ENCODE measurements around the gene DSCAML1. TPM values are rescaled to one million over a fixed set of nuclear protein-coding genes. Genes with fewer than 3 reads are reported as not detected.

DSCAML1 gene
- total RNA-seq, 4 donors from 2014 or later = 0.29 to 29.1 (median 3.4) TPM

DNA sequence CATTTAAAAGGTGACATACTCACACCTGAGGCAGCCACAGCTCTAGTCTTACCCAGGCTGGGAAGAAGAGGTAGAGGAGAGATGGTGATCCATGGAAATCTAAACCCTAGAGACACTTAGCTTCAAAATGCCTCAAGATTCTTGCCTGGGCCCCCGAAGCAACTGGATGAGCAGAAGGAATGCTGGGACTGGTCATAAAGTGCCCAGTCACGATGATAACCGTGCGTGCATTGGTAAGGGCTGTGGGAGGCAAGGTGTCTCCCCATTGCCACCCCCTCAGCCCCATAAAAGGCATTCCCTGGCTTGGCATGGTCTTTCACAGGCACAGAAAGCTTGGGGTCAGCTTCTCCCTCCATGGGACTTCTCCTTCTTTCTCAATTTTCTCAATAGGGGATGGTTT, 144.5 kb downstream of the DSCAML1 start:
- TF ChIP-seq POLR2A (IDR thresholded peaks at IDR 0.05) = no peak
- TF ChIP-seq, protein P1, sequence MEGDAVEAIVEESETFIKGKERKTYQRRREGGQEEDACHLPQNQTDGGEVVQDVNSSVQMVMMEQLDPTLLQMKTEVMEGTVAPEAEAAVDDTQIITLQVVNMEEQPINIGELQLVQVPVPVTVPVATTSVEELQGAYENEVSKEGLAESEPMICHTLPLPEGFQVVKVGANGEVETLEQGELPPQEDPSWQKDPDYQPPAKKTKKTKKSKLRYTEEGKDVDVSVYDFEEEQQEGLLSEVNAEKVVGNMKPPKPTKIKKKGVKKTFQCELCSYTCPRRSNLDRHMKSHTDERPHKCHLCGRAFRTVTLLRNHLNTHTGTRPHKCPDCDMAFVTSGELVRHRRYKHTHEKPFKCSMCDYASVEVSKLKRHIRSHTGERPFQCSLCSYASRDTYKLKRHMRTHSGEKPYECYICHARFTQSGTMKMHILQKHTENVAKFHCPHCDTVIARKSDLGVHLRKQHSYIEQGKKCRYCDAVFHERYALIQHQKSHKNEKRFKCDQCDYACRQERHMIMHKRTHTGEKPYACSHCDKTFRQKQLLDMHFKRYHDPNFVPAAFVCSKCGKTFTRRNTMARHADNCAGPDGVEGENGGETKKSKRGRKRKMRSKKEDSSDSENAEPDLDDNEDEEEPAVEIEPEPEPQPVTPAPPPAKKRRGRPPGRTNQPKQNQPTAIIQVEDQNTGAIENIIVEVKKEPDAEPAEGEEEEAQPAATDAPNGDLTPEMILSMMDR (IDR thresholded peaks at IDR 0.05) = no peak
- H3K27me3 ChIP-seq = no peaks in the 10 kb centered on the region
- intact Hi-C loops (cut with DNase I; ENCODE audit: low total_unique reads) = no loop called here
- H3K27ac ChIP-seq = no peak overlapping the region
- no peak for DNase-seq
- no peaks in the 10 kb centered on the region for H3K9me3 ChIP-seq
- no peaks in the 10 kb centered on the region for H3K4me1 ChIP-seq
- H3K4me3 ChIP-seq = no peak overlapping the region
- no peaks in the 10 kb centered on the region for H3K36me3 ChIP-seq

GRCh38 chr11:117649296-117650055, 147.5 kb downstream of the DSCAML1 start:
- H3K4me3 ChIP-seq = no peak overlapping the region
- no peaks in the 10 kb centered on the region for H3K9me3 ChIP-seq
- intact Hi-C loops (cut with DNase I; ENCODE audit: low total_unique reads) = no loop called here
- no peaks in the 10 kb centered on the region for H3K36me3 ChIP-seq
- no peaks in the 10 kb centered on the region for H3K4me1 ChIP-seq
- no peak for TF ChIP-seq POLR2A (IDR thresholded peaks at IDR 0.05)
- TF ChIP-seq, protein P1 (IDR thresholded peaks at IDR 0.05) = no peak
- no peak for DNase-seq
- no peaks in the 10 kb centered on the region for H3K27me3 ChIP-seq
- H3K27ac ChIP-seq = no peak overlapping the region

DNA sequence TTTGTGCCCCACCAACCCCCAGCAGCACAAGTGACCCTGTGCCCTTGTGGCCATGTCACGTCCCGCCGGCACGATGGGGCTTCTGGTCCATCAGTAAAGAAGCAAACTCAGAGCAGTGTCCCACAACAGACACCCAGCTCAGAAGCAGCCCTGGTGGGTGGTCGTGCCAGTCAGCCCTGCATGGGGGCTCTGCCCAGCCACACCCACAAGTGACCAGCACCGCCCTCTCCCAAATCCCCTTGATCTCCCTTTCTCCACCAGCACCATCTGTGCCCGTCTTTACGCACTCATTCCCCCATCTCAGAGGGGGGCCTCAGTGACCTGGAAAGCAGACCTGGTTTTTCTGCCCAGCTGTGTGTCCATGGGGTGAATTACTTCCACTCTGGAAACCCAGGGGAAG, 149.1 kb downstream of the DSCAML1 start:
- Histone ChIP-seq H3K4me3 (no peak overlapping the region), H3K27me3 (no peaks in the 10 kb centered on the region), H3K4me1 (no peaks in the 10 kb centered on the region), H3K9me3 (no peaks in the 10 kb centered on the region), H3K36me3 (no peaks in the 10 kb centered on the region), H3K27ac (no peak overlapping the region)
- TF ChIP-seq, protein P1 (IDR thresholded peaks at IDR 0.05) = no peak
- no peak for TF ChIP-seq POLR2A (IDR thresholded peaks at IDR 0.05)
- intact Hi-C loops (cut with DNase I; ENCODE audit: low total_unique reads) = no loop called here
- no peak for DNase-seq

DNA sequence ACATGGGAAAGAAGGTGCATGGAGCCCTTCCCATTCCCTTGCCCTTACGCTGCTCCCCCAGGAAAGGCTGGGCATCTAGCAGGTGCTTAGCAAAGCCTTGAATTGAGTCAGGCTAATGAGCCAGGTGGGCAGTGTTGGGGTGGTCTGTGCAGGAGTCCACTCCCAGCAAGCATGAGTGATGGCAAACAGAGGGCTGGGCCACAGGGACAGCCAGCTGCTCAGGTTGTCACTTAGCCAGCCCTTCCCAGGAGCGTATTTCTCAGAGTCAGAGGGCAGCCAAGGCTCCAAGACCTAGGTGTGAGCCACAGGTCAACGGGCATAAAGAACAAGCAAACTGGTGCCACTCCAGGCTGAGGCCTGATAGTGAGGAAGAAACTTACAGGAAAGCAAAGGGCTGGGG, 149.8 kb downstream of the DSCAML1 start:
- intact Hi-C loops (cut with DNase I; ENCODE audit: low total_unique reads) = no loop called here
- H3K27me3 ChIP-seq = no peaks in the 10 kb centered on the region
- no peaks in the 10 kb centered on the region for H3K36me3 ChIP-seq
- H3K4me1 ChIP-seq = no peaks in the 10 kb centered on the region
- H3K27ac ChIP-seq = no peak overlapping the region
- DNase-seq = no peak
- H3K4me3 ChIP-seq = no peak overlapping the region
- no peaks in the 10 kb centered on the region for H3K9me3 ChIP-seq
- TF ChIP-seq, protein P1 (IDR thresholded peaks at IDR 0.05) = no peak
- no peak for TF ChIP-seq POLR2A (IDR thresholded peaks at IDR 0.05)

DNA sequence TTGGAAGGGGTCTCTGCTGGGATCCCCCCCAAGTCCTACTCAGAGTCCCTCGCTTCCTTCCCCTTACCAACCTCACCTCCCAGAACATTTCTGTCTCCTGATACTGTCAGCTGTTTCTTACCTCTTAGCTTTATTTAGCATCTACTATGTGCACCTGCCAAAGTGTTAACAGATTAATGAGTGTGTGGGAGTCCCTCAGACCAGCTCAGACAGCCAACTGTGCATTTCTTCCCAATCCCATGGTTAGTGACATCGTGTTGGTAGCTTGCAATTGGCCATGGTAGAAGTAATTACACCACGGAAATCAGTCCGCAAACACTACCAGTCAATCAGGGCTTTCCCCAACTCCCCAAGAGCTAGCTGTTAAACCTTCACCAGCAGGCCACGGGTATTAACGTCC, 150.6 kb downstream of the DSCAML1 start:
- no peak for DNase-seq
- no peaks in the 10 kb centered on the region for H3K9me3 ChIP-seq
- intact Hi-C loops (cut with DNase I; ENCODE audit: low total_unique reads) = no loop called here

More for the DNA sequence above, 150.6 kb downstream of the DSCAML1 start:
- H3K27ac ChIP-seq = no peak overlapping the region
- TF ChIP-seq POLR2A (IDR thresholded peaks at IDR 0.05) = no peak
- TF ChIP-seq, protein P1 (IDR thresholded peaks at IDR 0.05) = no peak
- H3K4me3 ChIP-seq = no peak overlapping the region
- H3K36me3 ChIP-seq = no peaks in the 10 kb centered on the region
- H3K4me1 ChIP-seq = no peaks in the 10 kb centered on the region
- no peaks in the 10 kb centered on the region for H3K27me3 ChIP-seq

Measured in uterus (tissue), 4 donors.